HG03175 (cell line): ENCODE measurements around the gene MTM1.

Experiments
- ATAC-seq: cut with Tn5 transposase; IDR thresholded peaks from one replicate; pipeline ENCODE4 v1.9.1; 2021; ENCODE audit warnings: mild to moderate bottlenecking, moderate library complexity; ENCODE audit not compliant: unreplicated experiment

MTM1 gene

GRCh38 chrX:150599226-150599625, 30.8 kb downstream of the MTM1 start:
- no peak for ATAC-seq

- ATAC-seq: no peak
Measured at GRCh38 chrX:150602296-150602695, 33.9 kb downstream of the MTM1 start.

- no peak for ATAC-seq
Measured at GRCh38 chrX:150602743-150603142, 34.3 kb downstream of the MTM1 start.

DNA sequence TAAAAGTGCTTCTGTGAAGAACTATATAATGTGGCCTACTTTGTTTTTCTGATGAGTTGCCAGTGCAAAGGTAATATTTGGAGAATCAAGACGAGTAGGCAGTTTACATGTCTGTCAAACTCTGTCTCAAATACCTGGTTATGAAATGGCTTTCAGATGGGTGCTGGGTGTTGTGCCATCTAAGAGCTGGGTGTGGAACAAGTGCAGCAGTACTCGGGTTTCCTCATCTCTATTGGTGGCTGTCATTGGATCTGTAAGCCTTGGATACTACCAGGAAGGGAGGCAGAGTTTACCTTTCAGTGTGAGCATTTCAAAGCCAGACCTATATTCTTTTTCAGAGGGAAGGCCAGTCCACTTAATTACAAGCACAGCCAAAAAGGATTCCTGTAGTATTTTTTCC, 37.2 kb downstream of the MTM1 start:
- ATAC-seq: no peak

GRCh38 chrX:150607201-150607600, 38.8 kb downstream of the MTM1 start:
- no peak for ATAC-seq

DNA sequence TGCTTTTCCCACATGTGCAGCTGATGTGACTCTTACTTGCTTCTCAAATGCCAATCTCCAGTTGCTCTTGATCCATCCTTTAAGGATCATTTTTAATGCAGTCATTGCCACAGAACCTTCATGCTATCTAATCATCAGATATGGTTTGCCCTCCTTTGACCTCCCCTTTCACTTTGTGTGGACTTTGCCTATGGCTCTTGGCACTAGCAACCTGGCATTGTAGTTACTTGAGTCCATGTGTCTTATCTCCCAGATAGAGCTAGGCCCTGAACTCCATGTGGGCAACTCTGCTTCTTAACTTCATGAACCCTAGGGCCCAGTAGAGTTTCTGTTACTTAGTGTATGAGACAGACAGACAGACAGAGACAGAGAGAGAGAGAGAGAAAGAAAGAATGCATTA, 41.6 kb downstream of the MTM1 start:
- ATAC-seq: no peak

GRCh38 chrX:150610446-150610845, 42.0 kb downstream of the MTM1 start:
- no peak for ATAC-seq

- no peak for ATAC-seq
Measured at GRCh38 chrX:150615356-150615755, 46.9 kb downstream of the MTM1 start.

- ATAC-seq: no peak
Measured at GRCh38 chrX:150616179-150616862, 47.9 kb downstream of the MTM1 start.

DNA sequence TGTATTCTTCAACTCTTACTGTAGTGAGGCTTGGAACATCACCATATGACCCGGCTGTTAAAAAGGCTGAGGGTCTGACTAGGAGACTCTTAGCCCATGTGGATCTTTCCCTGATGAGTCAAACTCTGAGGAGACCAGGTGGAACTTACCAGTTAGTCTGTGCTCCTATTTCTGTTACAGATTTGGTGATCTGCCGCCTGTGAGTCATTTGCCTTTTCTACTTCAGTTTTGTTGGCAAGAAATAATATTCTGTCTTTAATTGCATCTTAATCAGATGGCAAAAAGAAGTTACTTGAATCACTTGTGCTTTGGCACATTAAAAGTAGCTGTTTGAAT, 48.4 kb downstream of the MTM1 start:
- no peak for ATAC-seq

DNA sequence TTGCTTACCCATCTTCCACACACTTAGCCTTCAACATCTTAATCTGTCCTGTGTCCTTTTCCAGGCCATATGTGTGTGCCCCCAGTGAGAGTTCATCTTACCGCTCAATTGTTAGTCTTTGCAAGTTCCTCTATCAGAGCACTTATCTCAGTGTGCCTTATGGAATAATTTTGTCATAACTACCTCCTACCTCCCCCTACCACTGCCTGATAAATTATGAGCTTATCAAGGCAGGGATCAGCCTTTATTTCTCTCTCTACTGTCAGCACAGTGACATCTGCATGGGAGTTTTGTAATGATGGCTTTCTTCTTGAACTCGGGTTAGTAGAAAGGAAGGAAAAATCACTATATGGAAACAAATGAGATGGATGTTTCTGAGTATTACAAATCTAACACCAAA, 53.2 kb downstream of the MTM1 start:
- no peak for ATAC-seq

- no peak for ATAC-seq
Measured at GRCh38 chrX:150623583-150623982, 55.2 kb downstream of the MTM1 start.

DNA sequence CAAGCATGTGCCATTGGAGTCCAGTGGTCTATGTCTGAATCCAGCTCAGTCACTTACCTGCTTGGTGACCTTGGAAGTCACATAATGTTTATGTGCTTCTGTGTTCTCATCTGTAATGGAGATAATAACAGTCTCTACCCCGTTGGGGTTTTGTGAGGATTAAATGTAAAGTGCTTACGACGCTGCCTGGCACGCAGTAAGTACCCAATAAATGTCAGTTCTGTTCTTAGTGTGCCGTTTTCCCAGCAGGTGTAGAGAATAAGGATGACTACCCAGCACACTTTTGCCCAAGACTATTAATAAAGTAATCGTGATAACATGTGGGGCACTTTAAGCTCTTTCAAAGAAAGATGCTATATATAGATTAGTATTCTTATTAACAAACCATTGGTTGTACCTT, 56.7 kb downstream of the MTM1 start:
- ATAC-seq: no peak

DNA sequence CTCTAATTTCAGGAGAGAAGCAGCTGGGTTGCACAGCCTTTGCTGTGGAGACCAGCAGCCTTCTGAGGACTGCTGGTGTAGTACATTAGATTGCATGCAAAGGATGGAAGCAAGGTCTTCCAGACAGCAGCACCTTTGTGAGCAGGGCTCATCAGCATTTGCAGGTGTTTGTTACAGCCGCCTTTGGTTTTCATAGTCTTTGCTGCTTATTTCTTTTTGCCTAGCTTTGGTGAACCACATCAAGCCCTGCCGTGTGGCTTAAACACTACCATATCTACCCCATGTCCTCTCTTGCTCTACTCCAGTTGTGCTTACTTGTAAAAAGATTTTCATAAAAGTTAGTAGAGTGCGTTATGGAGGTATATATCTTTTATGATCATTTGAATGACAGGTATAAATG, 57.5 kb downstream of the MTM1 start:
- no peak for ATAC-seq

DNA sequence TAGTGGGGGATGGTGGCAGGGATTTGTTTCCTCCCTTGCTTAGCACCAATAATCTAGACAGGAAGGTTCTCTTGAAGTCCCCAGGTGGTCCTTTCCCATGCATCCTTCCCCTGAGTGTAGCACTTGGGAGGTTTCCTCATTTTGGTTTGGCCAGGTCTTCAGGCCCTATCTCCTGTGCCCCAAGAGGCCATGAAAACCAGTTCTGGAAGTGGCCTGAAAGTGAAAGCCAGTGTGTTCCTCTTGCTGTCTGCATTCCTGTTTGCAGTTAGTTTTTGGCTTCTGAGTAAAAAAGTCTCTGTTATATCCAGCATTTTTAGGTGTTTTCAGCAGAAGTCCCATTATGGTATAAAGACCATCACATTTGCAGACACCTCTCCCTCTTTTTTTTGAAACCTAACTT, 59.5 kb downstream of the MTM1 start:
- ATAC-seq: no peak

DNA sequence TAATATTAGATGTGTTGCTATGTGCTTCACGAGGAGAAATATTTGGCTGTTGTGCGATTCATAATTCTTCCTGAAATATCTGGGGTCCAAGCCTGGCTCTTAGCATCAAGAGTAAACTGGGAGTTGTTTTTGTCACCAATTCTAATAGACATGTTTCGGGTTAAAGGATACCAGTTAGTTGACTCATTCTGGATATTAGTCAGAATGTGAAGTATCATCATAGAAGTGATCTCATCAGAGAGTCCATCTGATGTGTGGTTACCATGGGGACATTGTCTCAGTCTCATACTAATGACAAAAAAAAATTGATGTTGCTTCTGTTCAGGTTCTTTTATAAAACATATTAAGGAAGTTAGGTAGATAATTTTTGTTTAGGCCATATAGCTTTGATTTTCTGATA, 67.5 kb downstream of the MTM1 start:
- ATAC-seq: peak; percentile 74

DNA sequence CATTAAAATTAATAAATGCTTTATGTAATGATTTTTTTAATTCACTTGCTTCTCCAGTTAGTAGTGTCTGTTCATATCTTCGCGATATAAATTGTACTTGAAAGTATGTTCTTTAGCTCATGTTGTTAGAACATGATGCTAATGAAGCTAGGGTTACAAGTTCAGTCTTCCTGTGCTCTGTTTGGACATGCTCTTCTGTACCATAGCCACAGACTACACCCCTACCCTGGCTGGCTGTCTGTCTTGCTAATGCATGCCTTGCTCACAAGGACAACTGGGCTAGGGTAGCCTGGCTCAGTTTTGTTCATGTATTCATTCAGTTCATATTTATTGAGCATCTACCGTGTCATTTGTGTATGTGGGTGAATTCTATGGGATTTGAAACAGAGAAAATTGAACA, 74.0 kb downstream of the MTM1 start:
- no peak for ATAC-seq

GRCh38 chrX:150643271-150643670, 74.8 kb downstream of the MTM1 start:
- ATAC-seq: no peak

DNA sequence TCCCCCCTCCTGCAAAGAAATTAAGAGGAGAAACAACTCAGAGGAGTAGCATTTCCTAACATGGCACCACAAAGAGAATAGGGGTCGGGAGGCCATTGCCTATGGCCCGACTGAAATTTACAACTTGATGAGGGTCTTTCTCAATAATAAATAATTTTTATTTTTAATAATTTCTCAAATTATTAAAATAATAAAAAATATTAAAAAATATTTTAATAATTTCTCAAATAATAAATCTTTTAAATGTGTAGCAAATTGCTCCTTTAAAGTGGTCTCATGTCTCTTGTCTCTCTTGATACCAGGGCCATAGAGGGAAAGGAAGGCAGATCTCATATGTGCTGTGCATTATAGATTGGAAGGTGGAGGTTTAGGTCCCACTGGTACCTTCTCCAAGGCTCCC, 75.5 kb downstream of the MTM1 start:
- ATAC-seq: no peak

DNA sequence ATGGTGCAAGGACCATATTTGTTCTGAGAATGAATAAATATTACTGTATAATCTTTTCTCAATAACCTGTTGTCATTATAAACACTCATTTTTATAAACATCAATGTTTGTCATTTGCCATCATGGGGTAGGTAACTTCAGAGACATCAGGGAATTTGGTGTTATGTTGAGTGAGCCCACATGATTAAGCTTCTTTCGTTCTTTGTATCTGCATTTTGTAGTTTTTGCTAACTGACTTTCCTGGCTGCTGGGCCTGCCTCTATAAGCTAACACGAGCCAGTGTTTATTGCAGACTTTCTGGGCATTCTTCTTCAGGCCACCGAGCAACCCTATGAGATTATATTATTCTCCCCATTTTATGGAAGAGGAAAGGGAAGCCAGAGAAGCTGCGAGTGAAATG, 76.0 kb downstream of the MTM1 start:
- ATAC-seq: no peak

- ATAC-seq: no peak
Measured at GRCh38 chrX:150647331-150647730, 78.9 kb downstream of the MTM1 start.

DNA sequence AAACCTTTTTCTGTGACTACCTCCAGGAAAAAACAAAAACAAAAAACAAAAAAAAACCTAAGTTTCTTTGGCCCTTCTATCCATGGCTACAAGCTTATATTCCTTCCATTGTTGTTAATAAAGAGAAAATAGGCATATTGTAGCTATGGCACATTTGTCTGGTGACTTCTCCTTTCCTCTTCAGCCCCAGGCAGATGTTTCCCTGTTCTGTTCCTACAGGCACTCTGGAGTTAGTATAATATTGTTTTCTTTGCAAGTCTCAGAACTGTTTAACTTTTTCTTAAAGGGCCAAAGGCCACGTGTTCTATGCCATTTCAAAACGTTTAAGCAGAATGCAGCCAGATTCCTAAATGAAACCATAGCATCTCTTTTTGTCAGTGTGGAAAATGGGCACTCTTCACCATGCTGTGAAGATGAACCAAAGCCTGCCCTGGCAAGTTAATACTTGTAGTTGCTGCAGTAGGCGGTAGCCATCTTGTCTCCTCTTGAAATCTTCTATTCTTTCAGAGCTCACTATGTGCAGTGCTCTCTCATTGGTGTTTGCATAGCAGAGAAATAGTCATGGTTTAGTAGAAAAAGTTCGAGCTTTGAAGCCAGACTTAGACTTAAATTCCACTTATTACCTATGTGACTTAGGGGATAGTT, 80.0 kb downstream of the MTM1 start:
- ATAC-seq: no peak
